Suppressor macrophage treated with lipopolysaccharide for 1 hour (primary cell): ENCODE measurements around the gene FTCDNL1.

Source experiments
- DNase-seq, 3 donors: peaks; one replicate each; pipeline ENCODE4 v3.0.0-alpha.2; 2020 to 2022

FTCDNL1 gene

GRCh38 chr2:199841409-199841808 lies 9.6 kb downstream of the FTCDNL1 start:
- no peak for DNase-seq

GRCh38 chr2:199838399-199838798 lies 12.6 kb downstream of the FTCDNL1 start:
- no peak for DNase-seq

- DNase-seq = no peak
Observed at GRCh38 chr2:199836943-199837342, 14.0 kb downstream of the FTCDNL1 start.

GRCh38 chr2:199833525-199833924 lies 17.5 kb downstream of the FTCDNL1 start:
- no peak for DNase-seq

GRCh38 chr2:199830531-199830930 lies 20.5 kb downstream of the FTCDNL1 start:
- no peak for DNase-seq

- no peak for DNase-seq
Observed at GRCh38 chr2:199829628-199830027, 21.4 kb downstream of the FTCDNL1 start.

GRCh38 chr2:199819746-199820145 lies 31.2 kb downstream of the FTCDNL1 start:
- peak in 1 of 3 donors; percentile 24 for DNase-seq

GRCh38 chr2:199818754-199819153 lies 32.2 kb downstream of the FTCDNL1 start:
- no peak for DNase-seq

- DNase-seq = peak; percentile 37 to 70 (median 67)
Observed at GRCh38 chr2:199818026-199818425, 33.0 kb downstream of the FTCDNL1 start.

GRCh38 chr2:199814817-199815211 lies 36.2 kb downstream of the FTCDNL1 start:
- no peak for DNase-seq

- no peak for DNase-seq
Observed at GRCh38 chr2:199814101-199814816, 36.7 kb downstream of the FTCDNL1 start.

- DNase-seq = no peak
Observed at GRCh38 chr2:199812493-199812892, 38.5 kb downstream of the FTCDNL1 start.

- peak; percentile 85 to 94 (median 89) for DNase-seq
Observed at GRCh38 chr2:199811346-199811745, 39.6 kb downstream of the FTCDNL1 start.

- DNase-seq = peak; percentile 57 to 82 (median 73)
Observed at GRCh38 chr2:199810422-199811171, 40.4 kb downstream of the FTCDNL1 start.

GRCh38 chr2:199807966-199808365 lies 43.0 kb downstream of the FTCDNL1 start:
- no peak for DNase-seq

- no peak for DNase-seq
Observed at GRCh38 chr2:199806179-199806578, 44.8 kb downstream of the FTCDNL1 start.

GRCh38 chr2:199804831-199805230 lies 46.2 kb downstream of the FTCDNL1 start:
- no peak for DNase-seq

- DNase-seq = no peak
Observed at GRCh38 chr2:199798831-199799580, 52.0 kb downstream of the FTCDNL1 start.

- DNase-seq = no peak
Observed at GRCh38 chr2:199797431-199798403, 53.3 kb downstream of the FTCDNL1 start.

- no peak for DNase-seq
Observed at GRCh38 chr2:199792381-199792780, 58.6 kb downstream of the FTCDNL1 start.

- DNase-seq = no peak
Observed at GRCh38 chr2:199791326-199791725, 59.7 kb downstream of the FTCDNL1 start.

GRCh38 chr2:199784512-199784911 lies 66.5 kb downstream of the FTCDNL1 start:
- DNase-seq = peak in 2 of 3 donors; percentile 9 to 14
